ENCODE results near the gene SLC4A2.

SLC4A2 gene

DNA sequence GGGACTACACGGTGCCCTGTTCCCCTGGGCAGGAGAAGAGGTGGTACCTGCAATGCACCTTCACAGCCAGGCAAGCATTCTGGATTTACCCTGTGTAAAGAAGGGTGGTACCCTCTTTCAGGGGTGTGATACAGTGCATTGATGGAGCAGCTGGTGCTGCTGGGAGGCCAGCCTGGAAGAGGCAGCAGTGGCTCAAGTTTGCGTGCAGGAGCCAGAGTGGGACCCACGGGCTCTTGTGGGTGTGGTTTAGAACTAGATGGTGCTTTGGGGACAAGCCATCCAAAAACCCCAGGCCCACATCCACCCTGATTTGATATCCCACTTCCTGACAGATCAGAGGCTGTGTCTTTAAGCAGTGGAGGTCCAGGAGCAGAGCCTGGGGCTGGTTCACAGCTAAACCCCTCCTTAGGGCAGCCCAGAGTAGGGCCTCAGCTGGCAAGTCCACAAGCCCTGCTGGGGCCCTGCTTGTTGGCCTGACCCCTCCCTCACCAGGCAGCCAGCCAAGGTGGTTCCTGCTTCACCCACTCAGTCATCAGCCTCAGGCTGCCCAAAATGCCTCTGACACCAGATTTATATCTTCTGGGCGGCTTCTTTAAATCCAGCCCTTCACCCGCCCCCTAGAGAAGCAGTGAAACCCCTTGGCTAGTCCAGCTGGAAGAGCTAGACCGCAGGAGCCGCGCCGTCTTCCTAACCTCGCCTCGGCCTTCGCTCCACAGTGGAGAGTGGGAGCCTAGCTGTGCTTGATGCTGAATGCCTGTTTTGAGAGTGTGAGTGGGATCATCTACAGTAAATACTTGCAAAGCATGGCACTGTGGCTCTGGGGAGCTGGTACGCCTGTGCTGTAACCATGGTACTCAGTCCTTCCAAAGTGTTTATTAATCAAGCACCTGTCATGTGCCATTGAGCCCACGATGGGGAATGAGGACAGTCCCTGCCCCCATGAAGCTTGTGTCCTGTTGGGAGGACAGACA, 12.5 kb upstream of the SLC4A2 start:
- DNase-seq: no peak

DNA sequence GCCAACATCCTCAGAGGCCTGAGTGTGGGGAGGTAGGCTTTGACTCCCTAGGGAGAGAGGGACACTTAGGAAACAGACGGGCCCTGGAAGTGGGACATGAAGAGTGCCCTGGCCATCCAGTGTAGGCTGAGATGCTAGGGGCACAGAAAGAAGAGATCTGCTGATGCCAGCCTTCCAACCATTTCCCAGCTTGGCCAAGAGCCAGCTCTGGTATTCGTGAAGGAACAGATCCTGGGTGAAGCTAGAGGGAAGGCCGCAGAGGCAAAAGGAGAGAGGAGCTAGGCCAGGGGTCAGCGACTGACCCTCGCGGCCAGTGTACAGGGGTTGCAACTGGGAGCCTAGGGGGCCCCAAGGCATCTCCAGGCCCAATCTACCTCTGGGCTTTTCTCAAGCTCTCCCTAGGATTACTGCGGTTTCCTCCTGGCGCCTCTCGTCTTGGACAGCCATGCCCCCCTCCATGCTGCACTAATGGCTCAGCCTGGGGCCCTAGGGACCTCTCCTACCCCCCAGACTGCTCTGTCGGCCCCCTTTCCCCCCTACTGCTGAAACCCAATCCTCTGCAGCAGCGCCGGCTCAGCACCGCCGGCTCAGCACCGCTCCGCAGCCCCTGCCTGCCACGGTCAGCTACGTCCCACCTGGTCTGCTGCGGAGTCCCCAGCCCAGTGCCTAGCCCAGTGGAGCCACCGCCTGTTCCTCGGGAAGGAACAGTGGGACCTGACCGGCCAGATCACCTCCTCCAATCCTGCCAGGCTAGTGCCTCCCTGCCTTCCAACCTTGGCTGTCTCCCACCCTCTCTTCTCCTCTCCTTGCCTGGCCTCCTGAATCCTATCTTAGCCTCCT, 11.2 kb upstream of the SLC4A2 start, which contains the start of gene ASIC3:
TSS of gene ASIC3 (plus strand) at position 556 of the 840 bp plus-strand sequence. CDS start 355 bp downstream, outside the sequence.
- DNase-seq: no peak

DNA sequence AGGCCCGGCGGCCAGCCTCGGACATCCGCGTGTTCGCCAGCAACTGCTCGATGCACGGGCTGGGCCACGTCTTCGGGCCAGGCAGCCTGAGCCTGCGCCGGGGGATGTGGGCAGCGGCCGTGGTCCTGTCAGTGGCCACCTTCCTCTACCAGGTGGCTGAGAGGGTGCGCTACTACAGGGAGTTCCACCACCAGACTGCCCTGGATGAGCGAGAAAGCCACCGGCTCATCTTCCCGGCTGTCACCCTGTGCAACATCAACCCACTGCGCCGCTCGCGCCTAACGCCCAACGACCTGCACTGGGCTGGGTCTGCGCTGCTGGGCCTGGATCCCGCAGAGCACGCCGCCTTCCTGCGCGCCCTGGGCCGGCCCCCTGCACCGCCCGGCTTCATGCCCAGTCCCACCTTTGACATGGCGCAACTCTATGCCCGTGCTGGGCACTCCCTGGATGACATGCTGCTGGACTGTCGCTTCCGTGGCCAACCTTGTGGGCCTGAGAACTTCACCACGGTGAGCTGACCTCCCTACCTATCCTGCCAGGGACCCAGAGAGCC, 10.4 kb upstream of the SLC4A2 start:
- DNase-seq: no peak

DNA sequence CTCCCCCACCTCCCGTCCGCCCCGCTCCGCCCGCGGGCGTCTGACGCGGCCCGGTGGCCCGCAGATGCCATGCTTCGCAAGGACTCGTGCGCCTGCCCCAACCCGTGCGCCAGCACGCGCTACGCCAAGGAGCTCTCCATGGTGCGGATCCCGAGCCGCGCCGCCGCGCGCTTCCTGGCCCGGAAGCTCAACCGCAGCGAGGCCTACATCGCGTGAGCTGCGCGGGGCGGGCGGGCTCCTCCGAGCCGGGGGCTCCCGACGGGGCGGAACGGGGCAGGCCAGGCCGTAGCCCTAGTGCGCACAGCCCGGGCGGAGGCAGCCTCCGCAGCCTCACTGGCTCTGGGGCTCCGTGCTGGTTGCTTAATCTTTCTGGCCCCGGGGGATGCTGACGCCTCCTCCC, 8.3 kb upstream of the SLC4A2 start:
- DNase-seq: peak; percentile 46 to 59

DNA sequence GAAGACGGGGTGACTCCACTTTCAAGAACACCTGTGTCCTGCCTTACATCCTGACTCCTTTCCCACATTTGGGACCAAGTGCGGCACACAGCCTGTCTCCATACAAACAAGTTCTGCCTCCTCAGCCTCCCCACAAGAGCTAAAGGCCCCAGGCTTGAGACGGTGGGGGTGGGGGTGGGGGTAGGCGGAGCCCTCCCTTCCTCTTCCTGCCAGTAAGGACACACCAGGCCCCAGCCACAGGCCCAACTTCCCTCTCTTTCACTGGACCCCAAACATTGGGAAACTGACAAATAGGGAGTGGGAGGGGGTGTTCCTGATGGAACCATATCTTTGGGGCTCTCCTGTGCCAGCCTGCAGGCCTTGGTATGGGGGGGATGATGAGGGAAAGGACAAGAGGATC, 6.3 kb upstream of the SLC4A2 start:
- DNase-seq: peak; percentile 31 to 35

DNA sequence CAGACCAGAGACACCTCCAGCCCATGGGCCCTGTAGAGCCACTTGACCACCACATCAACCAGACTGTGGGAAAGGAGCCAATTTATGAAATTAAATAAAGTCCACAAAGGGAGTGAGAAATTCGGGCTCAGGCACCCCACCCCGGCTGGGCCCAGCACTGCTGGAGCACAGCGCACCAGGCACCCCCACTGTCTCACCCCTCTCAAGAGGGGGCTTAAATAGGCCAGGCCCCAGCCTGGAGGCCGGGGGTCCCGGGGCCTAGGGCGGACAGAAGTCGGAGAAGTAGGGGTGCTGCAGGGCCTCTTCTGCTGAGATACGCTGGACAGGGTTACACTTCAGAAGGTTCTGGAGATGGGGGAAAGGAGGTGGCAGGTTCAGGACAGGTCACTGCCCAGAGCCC, 5.6 kb upstream of the SLC4A2 start:
- DNase-seq: no peak

DNA sequence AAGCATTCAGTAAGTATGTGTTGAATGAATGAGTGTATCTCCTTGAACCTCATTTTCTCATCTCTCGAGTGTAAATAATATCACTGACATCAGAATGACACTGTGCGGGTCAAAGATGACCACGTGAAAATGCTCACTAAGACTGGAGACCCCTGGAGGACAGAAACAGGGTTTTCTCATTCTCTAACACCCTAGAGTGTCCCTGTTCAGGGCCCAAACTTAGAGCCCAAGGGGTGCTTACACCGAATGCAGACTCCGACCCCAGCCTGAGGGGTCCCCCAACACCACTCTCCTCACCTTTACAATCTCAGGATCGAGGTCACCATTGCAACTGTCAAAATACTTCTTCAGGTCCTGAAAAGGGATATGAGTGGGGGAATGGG, 3.1 kb upstream of the SLC4A2 start:
- no peak for DNase-seq

DNA sequence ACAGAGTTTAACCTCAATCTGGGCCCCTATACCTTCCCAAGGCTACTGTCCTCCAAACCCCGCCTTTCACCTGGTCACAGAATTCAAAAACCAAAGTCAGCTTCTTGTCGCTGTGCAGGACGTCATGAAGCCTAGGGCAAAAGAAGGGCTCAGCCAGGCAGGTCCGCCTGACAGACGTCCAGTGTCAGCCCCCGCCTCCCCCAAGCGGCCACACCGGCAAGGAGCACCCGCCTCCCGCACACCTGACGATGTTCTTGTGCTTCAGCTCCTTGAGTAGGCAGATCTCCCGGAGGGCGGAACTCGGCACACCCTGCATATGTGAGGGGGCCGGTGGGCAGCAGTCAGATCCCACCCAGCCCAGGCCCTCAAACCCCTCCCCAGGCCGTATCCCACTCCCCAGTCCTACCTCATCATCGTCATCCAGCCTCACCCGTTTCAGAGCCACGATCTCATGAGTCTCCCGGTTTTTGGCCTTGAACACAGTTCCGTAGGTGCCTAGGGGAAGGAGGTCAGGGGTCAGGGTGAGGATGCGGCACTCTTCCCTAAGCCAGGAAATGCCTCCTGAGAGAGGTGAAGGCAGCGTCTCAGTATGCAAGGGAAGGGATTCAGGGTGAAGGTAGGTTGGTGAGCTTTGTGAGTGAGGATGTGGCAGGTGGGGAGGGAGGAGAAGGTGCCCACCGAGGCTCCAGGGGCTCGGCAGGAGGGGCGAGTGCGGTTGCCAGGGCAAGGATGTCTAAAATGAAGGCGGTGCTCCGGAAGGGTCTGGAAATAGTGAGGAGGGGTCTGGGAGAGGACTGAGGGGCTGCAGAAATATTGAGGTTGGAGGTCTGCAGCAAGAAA, 2.5 kb upstream of the SLC4A2 start:
- DNase-seq: no peak

DNA sequence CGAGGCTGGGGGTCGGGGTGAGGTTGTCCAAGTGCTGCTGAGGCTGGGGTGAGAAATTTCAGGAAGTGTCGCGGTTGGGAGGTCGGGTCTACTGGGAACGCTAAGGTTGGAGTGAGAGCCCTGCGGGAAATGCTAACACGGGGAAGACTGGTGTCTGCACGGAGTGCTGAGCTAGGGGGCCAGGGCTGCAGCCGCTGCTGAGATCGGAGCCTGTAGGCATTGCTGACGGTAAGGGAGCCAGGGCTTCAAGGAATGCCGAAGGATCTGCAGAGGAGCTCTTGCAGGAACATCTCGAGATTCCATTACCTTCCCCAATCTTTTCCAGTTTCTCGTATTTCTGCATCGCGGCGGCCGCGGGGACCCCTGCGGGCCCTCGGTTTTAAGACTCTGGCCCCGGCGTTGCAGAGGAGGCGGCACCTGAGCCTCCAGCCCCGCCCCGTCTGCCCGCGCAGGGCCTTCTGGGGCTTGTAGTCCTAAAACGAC, 1.8 kb upstream of the SLC4A2 start, which contains the start of gene CDK5:
TSS of gene CDK5 (minus strand) at position 392 of the 483 bp plus-strand sequence. CDS start at position 343, 49 bp downstream.
- DNase-seq: peak in 1 of 2 experiments; percentile 56

DNA sequence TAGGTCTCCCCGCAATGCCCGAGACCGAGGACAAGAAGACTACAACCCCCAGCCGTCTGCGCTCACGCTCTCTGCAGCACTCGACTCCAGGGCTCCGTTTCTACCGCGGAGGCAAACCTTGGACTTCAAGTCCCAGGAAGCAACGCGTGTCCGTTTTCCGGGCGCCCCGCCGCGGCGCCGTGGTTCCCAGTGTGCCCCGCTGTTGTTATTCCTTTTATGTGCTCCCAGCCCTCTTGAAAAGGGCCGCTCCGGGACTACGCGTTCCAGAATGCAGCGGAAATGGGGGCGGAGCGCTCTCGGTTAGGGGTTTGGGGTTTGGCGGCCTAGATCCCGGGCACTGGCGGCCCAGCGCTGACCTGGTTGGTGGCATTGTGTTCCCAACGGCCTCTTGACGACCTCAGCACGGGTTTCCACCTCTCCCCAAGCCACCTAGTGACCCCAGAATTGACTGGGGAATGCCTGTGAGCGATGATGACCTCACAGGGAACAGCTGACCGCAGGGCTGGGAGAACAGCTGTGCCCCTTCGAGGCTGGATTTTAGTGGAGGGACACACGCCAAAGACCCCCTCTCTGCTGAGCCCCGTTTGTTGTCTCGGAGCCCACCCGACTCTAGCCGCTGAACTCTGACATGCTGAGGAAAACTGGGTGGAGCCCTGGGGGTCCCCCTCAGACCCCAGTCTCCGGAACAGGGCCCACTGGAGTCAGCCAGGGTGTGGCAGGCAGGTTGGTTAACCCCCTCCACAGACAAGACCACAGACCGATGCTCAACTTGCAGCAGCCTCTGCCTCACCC, 1.2 kb upstream of the SLC4A2 start:
- peak; percentile 99 to 100 for DNase-seq

DNA sequence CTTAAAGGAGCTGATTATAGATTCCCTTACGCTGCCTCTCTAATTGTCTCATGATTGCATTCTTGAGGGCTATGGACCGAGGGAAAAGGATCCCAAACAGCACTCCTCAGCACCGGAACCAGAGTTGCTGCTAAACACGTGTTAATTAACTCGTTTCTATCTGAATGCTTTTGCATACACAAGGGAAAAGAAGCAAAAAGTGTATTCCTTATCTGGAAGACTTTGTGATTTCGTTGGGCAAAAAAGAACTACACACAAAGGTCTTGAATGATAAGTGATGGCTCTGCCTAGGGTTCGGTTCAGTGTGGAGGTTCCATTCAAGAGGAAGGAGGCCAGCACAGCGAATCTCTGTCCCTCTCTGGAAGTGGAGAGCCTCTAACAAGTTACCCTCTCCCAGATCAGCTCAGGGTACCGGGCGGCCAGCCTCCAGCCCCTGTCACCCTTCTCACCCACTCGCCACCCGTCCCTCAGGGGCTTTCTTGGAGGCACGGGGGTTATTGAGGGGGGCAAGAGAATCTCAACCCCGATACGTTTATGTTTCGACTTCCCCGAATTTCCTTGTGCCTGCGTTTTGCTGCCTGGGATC, 515 bp upstream of the SLC4A2 start:
- DNase-seq: no peak

DNA sequence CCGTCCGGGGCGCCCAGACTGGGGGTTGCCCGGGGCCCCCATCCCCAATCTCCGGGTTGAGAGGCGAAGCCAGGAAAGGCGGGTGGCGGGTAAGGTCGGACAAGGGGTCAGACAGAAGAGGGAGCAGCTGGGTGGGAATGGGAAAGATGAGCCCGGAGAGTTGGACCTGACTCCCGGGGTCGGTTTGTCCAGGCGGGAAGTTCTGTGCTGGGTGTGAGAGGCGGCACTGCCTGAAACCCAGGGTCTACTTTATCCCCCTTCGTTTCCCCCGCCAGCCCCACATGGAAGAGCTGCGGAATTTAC, 675 bp downstream of the SLC4A2 start:
- no peak for DNase-seq

DNA sequence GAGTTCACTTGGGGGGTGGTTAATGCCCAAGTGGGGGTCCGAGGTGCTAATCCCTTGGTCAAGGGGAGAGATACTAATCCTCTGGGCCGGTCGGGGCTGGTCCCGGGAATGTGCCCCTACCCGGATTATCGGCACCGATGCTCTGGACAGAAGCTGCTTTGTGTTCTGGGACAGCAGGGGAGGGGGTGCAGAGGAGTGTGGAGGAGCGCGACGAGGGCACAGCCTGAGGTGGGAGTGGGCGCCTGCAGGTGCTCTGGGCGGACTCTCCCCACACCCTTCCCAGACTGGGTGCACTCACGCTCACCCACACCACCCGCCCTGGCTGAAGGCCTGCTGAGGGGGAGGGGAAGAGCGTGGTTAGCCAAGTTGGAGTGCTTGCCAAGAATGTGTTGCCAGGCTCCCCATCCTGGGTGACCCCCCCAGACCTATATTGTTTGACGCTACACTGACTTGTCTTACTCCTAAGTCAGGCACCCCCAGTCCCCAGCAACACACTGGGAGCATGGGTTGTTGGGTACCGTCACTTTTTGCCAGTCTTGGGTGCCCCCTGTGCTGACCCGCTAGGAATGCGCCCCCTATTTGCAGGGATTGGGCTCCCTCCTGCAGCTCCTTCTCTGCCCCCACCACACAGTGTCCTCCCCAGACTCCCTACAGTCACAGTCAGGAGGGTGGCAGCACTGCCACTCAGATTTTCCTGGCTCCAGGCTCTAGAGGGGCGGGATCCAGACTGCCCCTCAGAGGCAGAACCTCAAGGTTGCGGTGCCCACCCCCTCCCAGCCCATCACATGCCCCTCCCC, 1.2 kb downstream of the SLC4A2 start:
- peak; percentile 15 to 33 for DNase-seq

DNA sequence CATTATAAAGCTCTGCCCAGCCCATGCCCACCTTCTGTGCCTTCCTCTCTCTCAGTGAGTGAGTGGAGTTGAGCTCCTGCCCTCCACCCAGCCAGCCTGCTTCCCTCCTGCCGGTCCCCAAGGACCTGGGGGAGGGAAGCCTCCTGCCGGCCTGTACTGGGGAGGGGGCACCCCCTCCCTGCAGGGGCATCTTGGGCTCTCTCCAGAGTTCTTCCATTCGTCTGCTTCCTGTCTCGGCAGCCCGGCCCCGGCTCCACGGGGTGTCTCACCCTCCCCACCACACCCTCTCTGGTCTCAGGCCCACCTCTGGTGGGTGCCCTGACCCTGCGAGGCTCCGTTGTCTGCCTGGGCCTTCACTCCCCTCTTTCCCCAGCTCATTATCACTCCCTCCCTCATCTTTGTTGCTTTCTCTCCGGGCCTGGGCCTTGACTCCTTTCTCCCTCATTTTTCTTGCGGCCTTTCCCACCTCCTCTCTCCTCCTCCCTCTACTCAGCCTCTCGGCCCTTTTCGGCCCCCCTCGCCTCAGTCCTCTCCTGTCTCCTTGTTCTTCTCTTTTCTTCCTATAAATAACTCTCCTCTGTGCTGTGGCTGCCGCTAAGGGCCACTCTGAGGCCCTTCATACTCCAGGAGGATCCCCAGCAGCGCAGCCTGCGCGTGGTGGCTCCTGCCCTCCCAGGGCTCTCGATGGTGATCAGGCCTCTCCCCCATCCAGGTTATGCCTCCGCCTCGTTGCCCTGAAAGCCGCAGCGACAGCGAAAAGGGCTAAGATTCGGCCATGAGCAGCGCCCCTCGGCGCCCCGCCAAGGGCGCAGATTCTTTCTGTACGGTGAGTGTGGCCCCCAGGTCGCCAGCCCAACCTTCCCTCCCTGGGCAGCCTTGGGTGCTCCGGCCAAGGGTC, 2.1 kb downstream of the SLC4A2 start:
- no peak for DNase-seq

DNA sequence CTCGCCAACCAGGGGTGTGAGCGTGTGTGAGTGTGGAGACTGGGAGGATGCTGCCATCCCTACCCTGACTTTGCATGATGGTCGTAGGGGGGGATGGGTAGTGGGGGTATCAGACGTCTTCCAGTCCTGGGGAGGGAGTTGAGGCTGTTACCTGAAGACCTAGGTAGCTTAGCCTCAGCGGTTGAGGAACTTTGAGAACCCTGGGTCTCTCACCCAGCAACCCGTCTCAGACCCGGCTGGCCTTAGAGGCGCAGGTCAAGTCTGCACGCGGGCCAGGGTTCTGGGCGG, 2.7 kb downstream of the SLC4A2 start:
- DNase-seq: no peak

DNA sequence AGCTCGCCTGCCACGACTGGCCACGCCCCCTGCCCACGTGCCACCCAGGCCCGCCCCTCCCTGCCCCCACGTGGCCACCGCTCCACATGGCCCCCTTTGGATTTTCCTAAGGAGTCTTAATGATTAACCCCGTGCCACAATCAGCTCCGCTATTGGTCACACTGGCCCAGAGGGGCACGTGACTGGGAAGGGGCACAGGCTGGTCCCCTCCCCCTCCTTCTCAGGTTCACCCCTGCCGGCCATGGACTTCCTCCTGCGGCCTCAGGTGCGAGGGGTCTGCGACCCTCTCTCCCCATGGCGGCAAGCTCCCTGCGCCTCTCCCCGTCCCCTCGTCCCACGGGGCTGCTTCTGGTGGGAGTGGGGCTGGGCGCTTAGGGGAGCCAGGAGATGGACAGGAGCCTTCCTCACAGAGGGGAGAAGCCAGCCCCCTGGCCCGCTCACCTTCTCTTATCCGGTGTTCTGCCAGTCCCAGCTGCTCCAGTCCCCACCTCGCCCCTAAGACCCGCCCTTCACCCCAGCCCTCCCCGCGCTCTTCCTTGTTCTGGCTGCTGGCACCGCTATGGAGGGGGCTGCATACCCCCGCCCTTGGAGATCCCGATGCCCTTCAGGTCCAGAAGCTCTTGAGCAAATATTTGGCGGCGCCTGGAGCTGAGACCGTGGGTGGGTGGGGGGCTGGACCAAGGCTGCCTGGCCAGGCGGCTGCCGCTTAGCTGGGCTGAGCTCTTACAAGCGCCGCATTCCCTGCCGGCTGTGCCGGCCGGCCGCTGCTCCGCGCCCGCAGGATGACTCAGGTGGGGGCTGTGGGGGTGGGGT, 3.2 kb downstream of the SLC4A2 start:
- DNase-seq: no peak

DNA sequence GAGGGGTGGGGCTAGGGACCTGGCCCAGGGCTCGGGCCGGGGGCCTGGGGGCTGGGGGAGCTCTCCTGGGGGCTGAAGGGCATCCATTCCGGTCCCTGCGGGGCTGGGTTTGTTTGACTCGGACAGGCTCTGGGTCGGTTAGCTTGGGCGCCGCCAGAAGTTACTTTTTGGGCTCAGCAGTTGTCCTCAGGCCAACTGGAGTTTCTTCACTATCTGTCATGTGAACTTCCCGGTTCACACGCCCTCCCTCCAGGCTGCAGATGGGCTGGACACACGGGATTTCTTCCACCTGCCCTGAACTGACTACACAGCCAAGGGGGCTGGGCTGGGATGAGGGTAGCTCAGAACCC, 3.8 kb downstream of the SLC4A2 start:
- DNase-seq: no peak

DNA sequence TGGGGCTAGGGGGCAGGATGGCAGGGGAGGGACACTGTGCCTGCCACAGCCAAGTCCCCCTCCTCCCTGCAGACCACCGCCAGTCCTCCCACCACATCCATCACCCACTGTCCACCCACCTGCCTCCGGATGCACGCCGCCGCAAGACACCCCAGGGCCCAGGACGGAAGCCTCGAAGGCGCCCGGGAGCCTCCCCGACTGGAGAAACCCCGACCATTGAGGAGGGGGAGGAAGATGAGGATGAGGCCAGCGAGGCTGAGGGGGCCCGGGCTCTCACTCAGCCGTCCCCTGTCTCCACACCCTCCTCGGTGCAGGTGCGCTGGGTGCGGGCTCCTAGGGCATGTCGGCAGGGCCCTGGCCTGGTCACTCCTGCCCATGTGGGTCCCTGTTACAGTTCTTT, 5.1 kb downstream of the SLC4A2 start:
- no peak for DNase-seq

DNA sequence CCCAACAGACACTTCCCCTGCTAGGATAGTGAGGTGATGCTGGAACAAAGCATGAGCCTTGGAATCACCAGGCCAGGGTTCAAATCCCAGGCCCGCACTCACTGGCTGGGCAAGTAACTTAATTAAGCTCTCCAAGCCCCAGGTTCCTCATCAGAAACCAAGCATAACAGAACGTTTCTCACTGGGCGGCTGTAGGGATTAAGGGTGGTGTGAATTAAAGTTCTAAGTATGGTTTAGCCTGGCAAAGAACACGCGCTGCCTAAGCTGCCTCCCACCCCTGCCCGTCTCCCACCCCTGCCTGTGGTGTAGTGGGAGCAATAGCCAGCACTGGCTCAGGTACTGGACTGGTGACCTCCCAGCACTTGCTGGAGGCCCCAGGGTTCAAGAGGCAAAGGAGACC, 5.6 kb downstream of the SLC4A2 start:
- no peak for DNase-seq
